Right ventricle myocardium inferior (tissue), 1 donor: Measurements from ENCODE around the gene REPS1. TPM values are rescaled to one million over a fixed set of nuclear protein-coding genes. Genes with fewer than 3 reads are reported as not detected.
"Not testable (repeated sequence)": the region's sequence is repeated elsewhere in the genome, so short reads cannot be mapped to it uniquely, and the experiment has no call there.

Experiments used
- ATAC-seq: fragments of 200-7000 bp; cut with Tn5 transposase; one replicate; pipeline ENCODE4 v1.9.1; 2020; ENCODE audit warnings: mild to moderate bottlenecking, moderate library complexity
- DNase-seq: peaks from one replicate; pipeline ENCODE4 v3.0.0; 2021; ENCODE audit errors: missing footprints
- intact Hi-C: fragments of 100-400 bp; cut with DNase I; formaldehyde crosslinking; loops from one replicate; pipeline ENCODE4 v1.11.0; 2022
- total RNA-seq: library from RNA; stranded (reverse); fragmentation: NEBNext Ultra II Directional; extraction: Animal tissue kit (Norgen Biotek cat#: 25700); gene quantifications from one replicate; pipeline ENCODE4 v1.2.1, GENCODE V29; 2021
- donor health status: DM: no; HTN: yes; CAD: no; lungs with severe emphysema.

The REPS1 gene
- total RNA-seq, 1 donor from 2014 or later = 31.1 TPM

DNA sequence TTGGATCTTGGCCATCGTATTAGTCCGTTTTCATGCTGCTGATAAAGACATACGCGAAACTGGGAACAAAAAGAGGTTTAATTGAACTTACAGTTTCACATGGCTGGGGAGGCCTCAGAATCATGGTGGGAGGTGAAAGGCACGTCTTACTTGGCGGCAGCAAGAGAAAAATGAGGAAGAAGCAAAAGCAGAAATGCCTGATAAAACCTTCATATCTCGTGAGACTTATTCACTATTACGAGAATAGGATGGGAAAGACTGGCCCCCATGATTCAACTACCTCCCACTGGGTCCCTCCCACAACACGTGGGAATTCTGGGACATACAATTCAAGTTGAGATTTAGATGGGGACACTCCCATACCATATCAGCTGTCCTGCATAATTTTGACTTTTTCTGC is 20.1 kb upstream of the REPS1 start:
- intact Hi-C loops = no loop called here
- ATAC-seq (no peak), DNase-seq (no peak)

GRCh38 chr6:139007428-139007827 is 19.4 kb upstream of the REPS1 start:
- DNase-seq = no peak
- intact Hi-C loops = no loop called here
- ATAC-seq = no peak

GRCh38 chr6:139006477-139006876 is 18.4 kb upstream of the REPS1 start:
- DNase-seq = no peak
- no peak for ATAC-seq
- intact Hi-C loops = no loop called here

DNA sequence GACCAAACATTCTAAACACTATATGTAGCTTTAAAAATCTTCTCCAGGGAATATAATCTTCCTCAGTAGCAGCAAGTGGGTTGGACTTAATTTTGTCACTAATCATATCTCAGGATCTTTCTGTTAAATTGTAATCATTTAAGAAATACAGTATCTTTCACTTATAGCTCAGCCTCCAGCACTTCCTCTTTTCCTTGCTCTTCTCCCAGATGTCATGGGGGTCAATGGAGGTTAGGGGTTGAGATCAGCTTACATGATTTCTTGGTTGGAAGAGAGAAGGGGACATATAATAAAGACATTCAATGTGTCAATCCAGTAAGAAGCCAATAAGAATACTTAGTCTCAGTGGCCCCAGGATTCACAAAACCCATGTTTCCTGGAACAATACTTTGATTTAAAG is 15.7 kb upstream of the REPS1 start:
- intact Hi-C loops = no loop called here
- DNase-seq (no peak), ATAC-seq (no peak)

- no peak for ATAC-seq
- DNase-seq = no peak
- intact Hi-C loops = no loop called here
These were observed 12.1 kb upstream of the REPS1 start for GRCh38 chr6:138999949-139000725.

DNA sequence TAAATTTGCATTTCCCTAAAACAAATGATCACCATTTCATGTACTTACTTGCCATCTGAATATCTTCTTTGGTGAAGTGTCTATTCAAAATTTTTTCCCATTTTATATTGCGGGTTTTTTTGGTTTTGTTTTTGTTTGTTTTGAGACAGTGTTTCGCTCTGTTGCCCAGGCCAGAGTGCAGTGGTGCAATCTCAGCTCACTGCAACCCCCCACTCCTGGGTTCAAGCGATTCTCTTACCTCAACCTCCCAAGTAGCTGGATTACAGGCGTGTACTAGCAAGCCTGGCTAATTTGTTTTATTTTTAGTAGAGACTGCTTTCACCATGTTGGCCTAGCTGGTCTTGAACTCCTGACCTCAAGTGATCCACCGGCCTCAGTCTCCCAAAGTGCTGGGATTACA is 9.1 kb upstream of the REPS1 start:
- ATAC-seq = no peak
- intact Hi-C loops = no loop called here
- no peak for DNase-seq

GRCh38 chr6:138996524-138996923 is 8.5 kb upstream of the REPS1 start:
- ATAC-seq (no peak), DNase-seq (no peak)
- intact Hi-C loops = no loop called here

DNA sequence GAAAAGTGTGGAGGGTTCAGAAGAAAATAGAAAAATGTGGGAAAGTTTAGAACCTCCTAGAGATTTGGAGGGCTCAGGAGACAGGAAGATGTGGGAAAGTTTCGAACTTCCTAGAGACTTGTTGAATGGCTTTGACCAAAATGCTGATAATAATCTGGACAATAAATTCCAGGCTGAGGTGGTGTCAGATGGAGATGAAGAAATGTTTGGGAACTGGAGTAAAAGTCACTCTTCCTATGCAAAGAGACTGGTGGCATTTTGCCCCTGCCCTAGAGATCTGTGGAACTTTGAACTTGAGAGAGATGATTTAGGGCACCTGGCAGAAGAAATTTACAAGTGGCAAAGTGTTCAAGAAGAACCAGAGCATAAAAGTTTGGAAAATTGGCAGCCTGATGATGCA is 5.4 kb upstream of the REPS1 start:
- DNase-seq = not testable (repeated sequence)

DNA sequence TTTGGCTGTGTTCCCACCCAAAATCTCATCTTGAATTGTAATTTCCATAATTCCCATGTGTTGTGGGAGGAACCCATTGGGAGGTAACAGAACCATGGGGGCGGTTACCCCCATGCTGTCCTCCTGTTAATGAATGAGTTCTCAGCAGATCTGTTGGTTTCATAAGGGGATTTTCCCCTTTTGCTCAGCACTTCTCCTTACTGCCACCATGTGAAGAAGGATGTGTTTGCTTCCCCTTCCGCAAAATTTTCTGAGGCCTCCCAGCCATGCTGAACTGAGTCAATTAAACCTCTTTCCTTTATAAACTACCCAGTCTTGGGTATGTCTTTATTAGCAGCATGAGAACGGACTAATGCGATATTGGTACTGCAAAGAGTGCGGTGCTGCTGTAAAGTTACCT is 4.9 kb upstream of the REPS1 start:
- DNase-seq, intact Hi-C loops, ATAC-seq: not testable (repeated sequence)

More for the DNA sequence above, 5.4 kb upstream of the REPS1 start:
- intact Hi-C loops, ATAC-seq: not testable (repeated sequence)

DNA sequence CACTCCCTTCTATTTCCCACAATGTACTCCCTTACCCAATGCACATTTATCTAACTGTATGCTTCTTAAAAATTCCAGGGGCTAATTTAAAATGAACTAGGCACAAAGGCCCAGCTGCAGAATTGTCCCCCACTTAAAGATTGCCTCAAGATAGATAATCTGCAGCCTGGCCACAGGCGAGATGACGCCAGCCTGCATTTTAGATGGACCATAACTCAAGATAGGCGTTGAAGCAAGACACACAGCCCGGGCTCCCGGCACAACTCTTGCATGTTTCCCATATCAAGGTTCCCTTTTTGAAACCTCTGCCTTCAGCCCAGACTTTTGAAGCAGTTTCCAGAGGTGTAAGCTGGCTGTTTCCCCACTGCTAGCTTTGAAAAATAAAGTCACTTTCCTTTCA is 3.2 kb upstream of the REPS1 start:
- ATAC-seq (no peak), DNase-seq (no peak)
- intact Hi-C loops = no loop called here

GRCh38 chr6:138989098-138989983 is 1.3 kb upstream of the REPS1 start:
- intact Hi-C loops = loop anchor here (5.0 kb wide), 1 partner anchor 38 kb away; the partner anchor contains the start of gene ABRACL
- ATAC-seq (no peak), DNase-seq (no peak)

GRCh38 chr6:138988469-138988834 is 399 bp upstream of the REPS1 start:
- DNase-seq = no peak
- intact Hi-C loops = loop anchor here (1.0 to 5.0 kb wide), 2 partner anchors 39 to 172 kb away; partner anchors contain the start of gene ABRACL
- ATAC-seq = no peak

- DNase-seq = peak; percentile 70
- intact Hi-C loops = loop anchor here (5.0 kb wide), 1 partner anchor 40 kb away; the partner anchor contains the start of gene ABRACL
- peak; percentile 3 for ATAC-seq
These were observed 892 bp downstream of the REPS1 start for GRCh38 chr6:138987080-138987642.

DNA sequence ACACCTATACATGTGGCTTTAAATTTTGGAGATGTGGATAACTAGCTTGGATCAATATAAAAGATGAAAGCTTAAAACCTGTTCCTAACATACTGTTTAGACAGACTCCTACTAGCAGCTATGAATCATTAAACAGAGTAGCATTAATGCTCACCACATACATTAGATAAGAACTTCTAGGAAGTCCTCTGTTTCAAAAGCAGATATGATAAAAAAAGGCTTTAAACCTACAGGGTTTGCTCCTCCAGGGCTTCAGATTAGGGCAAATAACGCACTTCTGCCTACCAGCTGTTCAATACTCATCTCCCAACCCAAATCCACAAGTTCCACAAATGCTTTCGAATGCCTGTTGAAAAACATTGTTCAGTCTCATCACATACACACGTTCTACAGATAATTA is 1.5 kb downstream of the REPS1 start:
- DNase-seq (no peak), ATAC-seq (no peak)
- intact Hi-C loops = loop anchor here (5.0 kb wide), 1 partner anchor 41 kb away; the partner anchor contains the start of gene ABRACL

DNA sequence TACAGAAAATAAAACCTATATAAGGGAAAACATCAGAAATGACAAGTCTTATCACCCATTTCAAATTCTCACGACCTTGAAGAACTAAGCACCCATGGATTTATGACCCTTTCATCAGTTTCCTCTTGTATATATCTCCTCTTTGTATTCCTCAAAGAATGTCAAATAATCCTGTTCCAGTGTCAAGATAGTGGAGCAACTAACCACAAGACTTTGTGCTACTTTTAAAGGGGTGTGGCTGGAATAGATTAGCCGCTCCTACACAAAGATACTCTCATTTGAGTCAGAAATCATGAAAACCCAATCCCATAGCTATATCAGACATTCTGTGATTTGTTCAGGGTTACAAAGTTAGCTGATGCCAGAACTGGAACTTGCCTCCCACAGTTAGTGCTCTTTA is 6.6 kb downstream of the REPS1 start:
- intact Hi-C loops = no loop called here
- ATAC-seq = no peak
- no peak for DNase-seq

DNA sequence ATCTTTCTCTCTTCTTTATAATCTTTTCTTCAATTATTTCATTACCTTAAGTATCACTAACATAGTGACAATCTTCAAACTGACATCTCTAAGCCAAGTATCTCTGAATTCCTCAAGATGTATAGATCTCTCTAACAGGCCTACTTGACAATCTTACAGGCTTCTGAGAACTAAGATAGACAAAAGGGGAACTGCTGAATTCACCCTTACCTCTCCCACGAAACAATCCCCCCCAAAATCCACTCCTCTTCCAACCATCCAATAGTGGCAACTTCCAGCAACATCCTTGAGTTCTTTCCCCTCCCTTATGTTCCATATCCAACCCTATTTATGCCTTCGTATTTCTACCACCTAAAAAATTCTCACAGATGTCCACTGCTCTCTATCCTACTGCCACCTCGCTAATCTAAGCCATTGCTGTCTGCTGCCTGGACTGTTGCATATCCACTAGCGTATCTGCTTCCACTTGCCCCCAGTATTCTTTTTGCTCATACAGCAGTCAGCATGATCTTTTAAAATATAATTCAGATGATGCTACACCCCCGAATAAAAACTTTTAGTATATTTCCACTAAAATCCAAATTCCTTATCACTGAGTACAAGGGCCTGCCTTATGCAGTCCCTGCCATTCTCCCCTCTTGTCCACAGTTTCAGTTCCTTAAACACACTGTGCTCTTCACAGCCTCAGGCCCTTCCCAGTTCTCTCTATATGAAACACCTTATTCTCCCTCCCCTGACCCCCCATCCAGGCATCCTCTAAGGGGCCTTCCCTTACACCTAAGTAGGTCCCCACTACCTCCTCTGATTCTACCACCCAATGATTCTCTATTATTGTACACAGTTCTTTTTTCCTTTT is 8.0 kb downstream of the REPS1 start:
- ATAC-seq (peak; percentile 49), DNase-seq (no peak)
- intact Hi-C loops = no loop called here

DNA sequence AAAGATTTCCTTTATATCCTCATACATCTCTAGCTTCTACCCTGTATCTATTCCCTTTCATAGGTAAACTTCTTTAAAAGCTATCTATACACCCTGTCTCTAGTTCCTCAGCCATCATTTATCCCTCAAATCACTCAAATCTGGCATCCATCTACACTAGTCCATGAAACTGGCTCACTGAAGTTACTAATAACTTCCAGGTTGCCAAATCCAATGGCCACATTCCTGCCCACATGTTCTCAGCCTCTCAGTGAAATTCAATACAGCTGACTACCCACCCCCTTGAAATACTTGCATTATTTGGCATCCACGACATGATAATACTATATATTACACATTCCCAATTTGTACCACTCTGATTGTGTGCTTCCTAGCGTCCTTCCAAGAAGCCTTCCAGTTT is 8.7 kb downstream of the REPS1 start:
- DNase-seq (no peak), ATAC-seq (no peak)
- intact Hi-C loops = no loop called here

DNA sequence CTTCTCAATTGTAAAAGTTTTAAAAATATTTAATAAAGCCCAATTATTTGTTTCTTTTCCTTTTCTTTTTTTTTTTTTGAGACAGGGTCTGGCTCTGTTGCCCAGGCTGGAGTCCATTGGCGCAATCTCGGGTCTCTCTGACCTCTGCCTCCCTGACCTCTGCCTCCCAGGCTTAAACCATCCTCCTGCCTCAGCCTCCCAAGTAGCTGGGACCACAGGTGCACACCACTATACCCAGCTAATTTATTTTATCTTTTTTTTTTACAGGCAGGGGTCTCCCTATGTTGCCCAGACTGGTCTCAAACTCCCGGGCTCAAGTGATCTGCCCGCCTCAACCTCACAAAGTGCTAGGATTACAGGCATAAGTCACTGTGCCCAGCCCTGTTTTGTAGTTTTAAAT is 9.8 kb downstream of the REPS1 start:
- no peak for DNase-seq
- no peak for ATAC-seq
- intact Hi-C loops = no loop called here
